Stimulated activated CD4-positive, alpha-beta T cell treated with anti-CD3 and anti-CD28 coated beads, Interleukin-1b, Interleukin-23, amount 100 ng/mL, for 4 hours (primary cell): ENCODE data around the gene BTN2A1.
"Not testable (repeated sequence)": the region's sequence is repeated elsewhere in the genome, so short reads cannot be mapped to it uniquely, and the experiment has no call there.

ENCODE experiments used
- DNase-seq, 2 donors: peaks; one replicate each; pipeline ENCODE4 v3.0.0-alpha.2; 2020; ENCODE audit warnings: low read depth in 2 of 2

Gene BTN2A1

DNA sequence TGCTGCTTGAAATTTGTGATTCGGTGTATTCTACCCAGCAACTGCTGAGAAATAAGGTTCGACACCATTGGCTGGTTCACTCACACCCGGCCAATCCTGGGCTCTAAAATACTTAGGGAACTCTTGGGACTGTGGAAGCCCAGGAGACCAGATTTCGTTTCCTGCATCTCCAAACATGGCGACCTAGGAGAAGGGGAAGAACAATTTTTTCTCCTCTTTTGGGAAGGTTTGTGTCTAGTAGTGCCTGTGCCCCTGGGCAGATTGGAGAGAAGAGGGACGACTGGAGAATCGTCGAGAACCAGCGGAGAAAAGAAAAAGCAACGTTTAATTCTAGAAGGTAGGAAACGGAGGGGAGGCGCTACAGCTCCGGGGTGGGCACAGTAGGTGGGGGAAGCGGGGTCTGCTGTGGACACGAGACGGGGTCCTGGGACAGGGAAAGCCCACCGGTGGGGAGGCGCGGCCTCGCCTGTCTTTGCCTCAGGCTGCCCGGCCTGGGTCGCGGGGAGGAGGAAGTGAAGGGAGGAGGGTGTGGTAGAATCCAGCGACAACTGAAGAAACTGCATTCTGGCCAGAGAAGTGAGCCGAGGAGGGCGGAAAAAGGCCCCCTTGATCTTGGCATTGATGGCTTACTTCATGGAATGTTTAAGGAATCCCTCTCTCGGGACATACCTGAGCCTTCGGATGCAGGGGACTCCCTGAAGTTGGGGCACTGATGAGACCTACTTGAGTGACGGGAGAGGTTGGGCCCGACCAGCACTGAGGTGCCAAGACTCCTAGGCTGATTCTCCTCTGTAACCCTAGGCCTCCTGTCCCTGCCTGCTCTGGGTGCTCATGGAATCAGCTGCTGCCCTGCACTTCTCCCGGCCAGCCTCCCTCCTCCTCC lies at the start of gene BTN2A1:
BTN2A1 (plus strand) TSS at position 150 of the 883 bp plus-strand sequence; CDS start at position 832, 682 bp downstream.
- DNase-seq, result peak; percentile 40 to 52

GRCh38 chr6:26408828-26409730 lies 48.7 kb upstream of the BTN2A1 start:
- no peak for DNase-seq

DNA sequence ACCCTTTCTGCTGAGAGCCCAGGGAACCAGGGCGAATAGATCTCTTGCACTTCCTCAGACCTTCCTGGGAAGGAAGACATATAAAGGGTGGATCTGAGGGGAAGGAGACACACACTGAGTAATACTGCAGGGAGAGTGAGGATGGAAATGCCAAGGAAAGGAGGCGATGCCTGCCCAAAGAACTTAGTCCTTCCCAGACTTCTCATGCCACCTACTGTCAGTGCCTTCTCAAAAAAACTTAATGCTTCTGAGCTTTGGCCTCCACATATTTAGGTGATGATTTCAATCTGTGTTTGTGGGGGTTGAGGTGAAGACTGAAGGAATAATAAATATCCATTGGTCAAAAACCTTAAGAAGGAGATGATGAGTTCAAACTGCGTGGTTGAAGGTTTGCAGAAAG lies 46.0 kb upstream of the BTN2A1 start:
- DNase-seq, result no peak

- DNase-seq, result no peak
Measured at GRCh38 chr6:26412228-26412627, 45.5 kb upstream of the BTN2A1 start.

DNA sequence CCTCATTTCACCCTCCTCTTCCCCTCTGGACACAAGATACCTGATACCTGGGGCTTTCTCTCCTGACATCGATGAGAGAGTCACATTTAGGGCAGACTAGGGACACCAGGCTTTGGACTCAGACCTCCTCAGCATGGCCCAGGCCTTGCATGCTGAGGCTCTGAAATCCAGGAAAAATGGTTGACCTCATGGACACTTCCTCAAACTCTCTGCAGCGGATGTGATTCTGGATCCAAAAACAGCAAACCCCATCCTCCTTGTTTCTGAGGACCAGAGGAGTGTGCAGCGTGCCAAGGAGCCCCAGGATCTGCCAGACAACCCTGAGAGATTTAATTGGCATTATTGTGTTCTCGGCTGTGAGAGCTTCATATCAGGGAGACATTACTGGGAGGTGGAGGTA lies 44.8 kb upstream of the BTN2A1 start:
- DNase-seq, result no peak

GRCh38 chr6:26414281-26414680 lies 43.5 kb upstream of the BTN2A1 start:
- no peak for DNase-seq

- no peak for DNase-seq
Measured at GRCh38 chr6:26415036-26415614, 42.6 kb upstream of the BTN2A1 start.

DNA sequence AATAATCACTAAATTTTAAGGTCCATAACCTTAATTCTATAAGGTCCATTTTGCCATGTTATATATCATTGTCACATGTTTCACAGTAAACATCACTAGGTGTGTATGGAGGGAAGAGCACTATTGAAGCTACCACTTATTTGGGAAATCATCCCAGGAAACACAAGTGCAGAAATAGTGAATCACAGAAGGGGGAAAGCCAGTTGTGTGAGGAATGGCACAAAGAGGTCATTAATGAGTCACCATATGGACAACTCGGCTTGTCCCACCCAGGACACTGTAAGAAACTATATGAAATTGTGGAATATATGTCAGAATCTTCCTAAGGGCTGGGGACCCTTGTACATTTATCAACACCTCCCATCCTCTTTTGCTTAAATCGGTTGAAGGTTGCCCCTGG lies 42.0 kb upstream of the BTN2A1 start:
- no peak for DNase-seq

- DNase-seq, result no peak
Measured at GRCh38 chr6:26416288-26416687, 41.5 kb upstream of the BTN2A1 start.

DNA sequence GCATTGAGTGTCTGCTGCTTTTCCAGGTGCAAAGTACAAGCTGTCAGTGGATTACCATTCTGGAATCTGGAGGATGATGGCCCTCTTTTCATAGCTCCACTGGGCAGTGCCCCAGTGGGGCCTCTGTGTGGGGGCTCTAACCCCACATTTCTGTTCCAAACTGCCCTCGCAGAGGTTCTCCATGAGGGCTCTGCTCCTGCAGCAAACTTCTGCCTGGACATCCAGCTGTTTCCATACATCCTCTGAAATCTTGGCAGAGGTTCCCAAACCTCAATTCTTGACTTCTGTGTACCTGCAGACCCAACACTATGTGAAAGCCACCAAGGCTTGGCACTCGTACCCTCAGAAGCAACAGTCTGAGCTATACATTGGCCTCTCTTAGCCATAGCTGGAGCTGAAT lies 39.7 kb upstream of the BTN2A1 start:
- not testable (repeated sequence) for DNase-seq

DNA sequence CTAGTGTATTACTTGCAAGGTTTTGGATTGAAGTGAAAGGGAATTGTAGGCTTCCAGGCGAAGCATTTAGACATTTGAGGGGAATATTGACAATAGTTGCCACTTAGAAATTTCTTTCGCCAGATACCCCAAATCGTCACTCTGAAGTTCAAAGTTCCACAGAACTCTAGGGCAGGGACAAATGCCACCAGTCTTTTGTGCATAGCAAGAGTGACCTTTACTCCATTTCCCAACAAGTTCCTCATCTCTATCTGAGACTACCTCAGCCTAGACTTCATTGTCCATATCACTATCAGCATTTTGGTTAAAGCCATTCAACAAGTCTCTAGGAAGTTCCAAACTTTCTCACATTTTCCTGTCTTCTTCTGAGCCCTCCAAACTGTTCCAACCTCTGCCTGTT lies 39.0 kb upstream of the BTN2A1 start:
- DNase-seq, result not testable (repeated sequence)

DNA sequence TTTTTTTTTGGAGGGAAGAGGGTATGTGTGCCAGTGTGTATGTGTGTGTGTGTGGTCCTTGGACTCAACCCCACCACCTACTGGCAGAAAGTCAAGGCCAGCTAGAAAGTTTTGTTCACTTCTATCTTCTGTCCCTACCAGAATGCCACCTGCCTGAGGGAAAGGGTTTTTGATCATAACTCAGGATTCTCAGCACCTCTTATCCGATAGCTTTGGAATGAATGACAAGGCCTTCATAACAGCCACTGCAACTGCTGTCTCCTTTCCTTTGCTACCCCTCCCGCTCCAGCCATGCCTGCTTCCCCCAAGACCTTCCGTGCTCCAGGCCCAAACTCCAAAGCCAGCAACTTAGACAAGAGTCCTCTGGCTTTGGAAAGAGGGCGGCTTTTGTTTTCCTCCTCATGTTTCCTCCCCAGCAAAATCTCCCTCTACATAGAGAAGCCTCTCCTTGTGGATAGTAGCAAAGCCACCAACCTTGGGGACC lies 37.0 kb upstream of the BTN2A1 start:
- no peak for DNase-seq

GRCh38 chr6:26421259-26422144 lies 36.3 kb upstream of the BTN2A1 start:
- peak in 1 of 2 donors; percentile 27 for DNase-seq

- no peak for DNase-seq
Measured at GRCh38 chr6:26422329-26422728, 35.4 kb upstream of the BTN2A1 start.

GRCh38 chr6:26426691-26427450 lies 30.9 kb upstream of the BTN2A1 start:
- no peak for DNase-seq

DNA sequence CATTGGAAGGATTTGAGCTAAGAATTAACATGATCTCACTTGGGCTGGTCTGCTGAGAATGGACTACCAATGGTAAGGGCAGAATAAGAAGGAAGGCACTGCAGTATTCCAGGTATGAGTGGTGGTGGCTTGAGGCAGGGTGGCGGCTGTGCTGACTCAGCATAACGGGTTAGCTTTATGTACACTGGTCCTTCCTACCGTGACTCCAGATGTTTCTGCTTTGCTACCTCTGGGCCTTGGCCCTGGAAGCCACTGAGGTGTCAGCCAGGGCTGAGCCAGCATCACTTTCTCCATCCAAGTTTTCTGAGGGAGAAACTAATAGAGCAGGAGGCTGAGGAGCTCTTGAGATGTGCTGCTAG lies 30.3 kb upstream of the BTN2A1 start:
- DNase-seq, result no peak

GRCh38 chr6:26428206-26428605 lies 29.5 kb upstream of the BTN2A1 start:
- DNase-seq, result no peak

GRCh38 chr6:26430787-26431186 lies 27.0 kb upstream of the BTN2A1 start:
- no peak for DNase-seq

DNA sequence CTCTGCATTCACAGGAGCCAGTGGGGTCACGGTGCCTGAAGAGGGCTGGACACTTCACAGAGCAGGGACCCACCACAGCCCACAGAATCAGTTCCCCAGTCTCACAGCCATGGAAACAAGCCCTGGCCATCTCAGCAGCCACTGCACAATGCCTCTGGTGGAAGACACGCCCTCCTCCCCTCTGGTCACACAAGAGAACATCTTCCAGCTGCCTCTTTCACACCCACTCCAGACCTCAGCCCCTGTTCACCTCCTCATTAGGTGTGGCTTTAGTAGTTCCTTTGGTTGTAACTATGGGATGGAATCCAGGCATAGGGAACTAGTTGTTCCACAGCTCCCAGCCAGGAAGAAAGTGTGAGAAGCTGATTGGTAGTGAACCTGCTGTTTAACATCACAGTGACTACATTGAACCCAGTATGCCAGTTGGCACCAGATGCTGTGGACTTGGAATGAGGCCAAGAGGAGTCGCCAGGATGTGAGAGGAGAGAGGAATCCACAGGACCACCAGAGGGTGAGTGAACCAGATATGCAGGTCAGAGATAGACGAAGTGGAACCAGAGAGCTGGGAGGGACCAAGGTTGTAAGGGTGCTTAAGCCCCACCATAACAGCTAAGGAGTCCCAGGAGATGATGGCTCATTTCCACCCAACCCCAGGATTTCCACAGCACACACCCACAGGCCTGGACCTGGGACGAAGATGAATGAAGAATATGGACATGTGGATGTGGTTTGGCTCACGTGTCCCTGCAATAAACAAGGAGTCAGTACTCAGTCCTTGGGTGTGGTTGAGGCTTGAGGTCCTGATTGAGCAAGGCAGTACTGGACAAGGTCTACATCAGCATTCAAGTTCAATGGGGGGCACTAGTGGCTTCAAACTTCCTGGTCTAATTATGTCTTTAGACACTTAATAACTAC lies 26.2 kb upstream of the BTN2A1 start:
- no peak for DNase-seq
